Upper lobe of left lung (tissue), 4 donors: ENCODE results near the gene TNS3.

Experiments used
- POLR2A ChIP-seq, 4 donors: fragments of 450-650 bp; IDR thresholded peaks; one replicate each; pipeline ENCODE4 v1.5.1; 2016 to 2017; ENCODE audit warnings: antibody characterized with exemption in 4 of 4, mild to moderate bottlenecking in 2 of 4
- TF ChIP-seq, protein P1 (sequence below), 6 experiments: fragments of 450-650 bp in 4 of 6; fragments of 200-600 bp in 2 of 6; sonication (generic) in 2 of 6; IDR thresholded peaks; one replicate each; pipeline ENCODE4 v1.5.1; 2016 to 2019; ENCODE audit warnings: antibody characterized with exemption in 6 of 6

DNA sequence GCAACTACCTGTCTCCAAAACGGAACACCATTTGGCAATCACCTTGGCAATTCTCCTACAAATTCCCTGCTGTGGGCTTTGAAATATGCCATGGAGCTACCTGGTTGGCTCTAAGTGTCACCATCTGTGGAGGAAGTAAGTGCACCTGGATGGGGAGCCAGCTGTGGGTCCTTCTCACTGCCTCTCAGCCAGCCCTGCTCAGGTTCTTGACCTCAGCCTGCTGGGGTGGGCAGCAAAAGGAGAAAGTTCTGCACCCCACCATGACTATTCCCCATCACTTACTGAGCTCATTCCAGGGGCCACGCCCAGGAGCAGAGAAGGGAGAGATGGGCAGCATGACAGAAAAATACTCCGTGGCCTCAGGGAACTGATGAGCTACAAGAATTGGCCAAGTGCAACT, 158.7 kb downstream of the TNS3 start:
- TF ChIP-seq POLR2A (IDR thresholded peaks at IDR 0.05): no peak
- TF ChIP-seq, protein P1, sequence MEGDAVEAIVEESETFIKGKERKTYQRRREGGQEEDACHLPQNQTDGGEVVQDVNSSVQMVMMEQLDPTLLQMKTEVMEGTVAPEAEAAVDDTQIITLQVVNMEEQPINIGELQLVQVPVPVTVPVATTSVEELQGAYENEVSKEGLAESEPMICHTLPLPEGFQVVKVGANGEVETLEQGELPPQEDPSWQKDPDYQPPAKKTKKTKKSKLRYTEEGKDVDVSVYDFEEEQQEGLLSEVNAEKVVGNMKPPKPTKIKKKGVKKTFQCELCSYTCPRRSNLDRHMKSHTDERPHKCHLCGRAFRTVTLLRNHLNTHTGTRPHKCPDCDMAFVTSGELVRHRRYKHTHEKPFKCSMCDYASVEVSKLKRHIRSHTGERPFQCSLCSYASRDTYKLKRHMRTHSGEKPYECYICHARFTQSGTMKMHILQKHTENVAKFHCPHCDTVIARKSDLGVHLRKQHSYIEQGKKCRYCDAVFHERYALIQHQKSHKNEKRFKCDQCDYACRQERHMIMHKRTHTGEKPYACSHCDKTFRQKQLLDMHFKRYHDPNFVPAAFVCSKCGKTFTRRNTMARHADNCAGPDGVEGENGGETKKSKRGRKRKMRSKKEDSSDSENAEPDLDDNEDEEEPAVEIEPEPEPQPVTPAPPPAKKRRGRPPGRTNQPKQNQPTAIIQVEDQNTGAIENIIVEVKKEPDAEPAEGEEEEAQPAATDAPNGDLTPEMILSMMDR (IDR thresholded peaks at IDR 0.05): no peak
